Keratinocyte (primary cell): ENCODE measurements around the gene GPR158. TPM values are rescaled to one million over a fixed set of nuclear protein-coding genes. Genes with fewer than 3 reads are reported as not detected.
A peak's percentile ranks its signal among the peaks of the same experiment; 100 is the strongest.

Source experiments
- DNase-seq: peaks from one replicate; pipeline ENCODE4 v3.0.0-alpha.2; 2011; ENCODE audit warnings: low read depth, missing footprints, low spot score
- FAIRE-seq: peaks from 2 replicates; lab custom pipeline; 2011; peaks lifted over from hg19 to GRCh38; lab: Jason Lieb, UNC
- H2AFZ ChIP-seq: 2 replicates; pipeline ENCODE4 v1.6.0; 2012; ENCODE audit warnings: low read length, control low read depth, inconsistent platforms; ENCODE audit not compliant: control insufficient read depth
- H3K27ac ChIP-seq: 2 replicates; pipeline ENCODE4 v1.5.1; 2011; ENCODE audit warnings: low read length; ENCODE audit not compliant: control insufficient read depth, insufficient read depth
- H3K27me3 ChIP-seq: 3 replicates; pipeline ENCODE4 v1.6.0; 2011; ENCODE audit warnings: low read length; ENCODE audit not compliant: control insufficient read depth, insufficient read depth; ENCODE audit errors: extremely low read depth
- H3K36me3 ChIP-seq, 2 experiments: 2 replicates in 1 of 2; 3 replicates in 1 of 2; pipeline ENCODE4 v1.5.1; 2011; ENCODE audit warnings: low read length in 2 of 2, mild to moderate bottlenecking in 1 of 2; ENCODE audit not compliant: control insufficient read depth in 2 of 2, insufficient read depth in 2 of 2; ENCODE audit errors: extremely low read depth in 1 of 2
- H3K4me1 ChIP-seq: 3 replicates; pipeline ENCODE4 v1.5.1; 2011; ENCODE audit warnings: low read length; ENCODE audit not compliant: control insufficient read depth, insufficient read depth; ENCODE audit errors: extremely low read depth
- H3K4me2 ChIP-seq: 3 replicates; pipeline ENCODE4 v1.6.0; 2011; ENCODE audit warnings: low read depth, low read length; ENCODE audit not compliant: control insufficient read depth, insufficient read depth; ENCODE audit errors: extremely low read depth
- H3K4me3 ChIP-seq, 3 experiments: fragments of 200-600 bp in 1 of 3; sonication (generic) in 1 of 3; 2 replicates in 2 of 3; 3 replicates in 1 of 3; pipeline ENCODE4 v1.5.1; 2011 to 2016; ENCODE audit warnings: low read length in 3 of 3, mild to moderate bottlenecking in 3 of 3, control low read depth in 2 of 3, inconsistent platforms in 1 of 3, low read depth in 1 of 3, mixed read lengths in 1 of 3, mixed run types in 1 of 3, moderate library complexity in 1 of 3; ENCODE audit not compliant: control insufficient read depth in 2 of 3, insufficient read depth in 2 of 3; ENCODE audit errors: extremely low read depth in 1 of 3
- H3K79me2 ChIP-seq: 2 replicates; pipeline ENCODE4 v1.6.0; 2012; ENCODE audit warnings: low read length; ENCODE audit not compliant: control insufficient read depth, insufficient read depth
- H3K9ac ChIP-seq: 3 replicates; pipeline ENCODE4 v1.6.0; 2011; ENCODE audit warnings: low read length; ENCODE audit not compliant: control insufficient read depth, insufficient read depth; ENCODE audit errors: extremely low read depth
- H3K9me1 ChIP-seq: 3 replicates; pipeline ENCODE4 v1.6.0; 2011; ENCODE audit warnings: low read length; ENCODE audit not compliant: control insufficient read depth, insufficient read depth; ENCODE audit errors: extremely low read depth
- H3K9me3 ChIP-seq: 2 replicates; pipeline ENCODE4 v1.5.1; 2012; ENCODE audit warnings: low read depth, low read length; ENCODE audit not compliant: control insufficient read depth
- H4K20me1 ChIP-seq: 3 replicates; pipeline ENCODE4 v1.6.0; 2011; ENCODE audit warnings: low read length; ENCODE audit not compliant: control insufficient read depth, insufficient read depth; ENCODE audit errors: extremely low read depth
- CTCF ChIP-seq, 3 experiments: IDR thresholded peaks in 1 of 3; conservative IDR thresholded peaks in 1 of 3; optimal IDR thresholded peaks in 1 of 3; 2 replicates in 2 of 3; 3 replicates in 1 of 3; pipeline versions ENCODE3 to v1.5.1; 2011; ENCODE audit warnings: low read length in 3 of 3, mild to moderate bottlenecking in 3 of 3, moderate library complexity in 2 of 3, control low read depth in 1 of 3, inconsistent platforms in 1 of 3; ENCODE audit not compliant: insufficient read depth in 2 of 3; ENCODE audit errors: extremely low read depth in 1 of 3
- EZH2 ChIP-seq: IDR thresholded peaks from one replicate; pipeline ENCODE4 v1.6.1; 2012; ENCODE audit warnings: inconsistent platforms, mild to moderate bottlenecking, low read length, moderate library complexity
- dilution Hi-C: fragments of 300-500 bp; cut with MboI; formaldehyde crosslinking; loops from one replicate; pipeline ENCODE4 v1.7.0; 2020; ENCODE audit warnings: low sequenced_read_pairs; ENCODE audit not compliant: extremely low pct_ligation_motif_present
- polyA plus RNA-seq, 5 experiments: library from polyadenylated mRNA; depleted of rRNA in 3 of 5; stranded (reverse) in 3 of 5; stranded (forward) in 1 of 5; unstranded in 1 of 5; fragments of >200 nt; gene quantifications; 1 replicate in 1 of 5; 2 replicates in 3 of 5; 3 replicates in 1 of 5; pipeline versions ENCODE4 v1.2.1 to v1.2.3, GENCODE V29; 2011 to 2012; ENCODE audit warnings: missing spikeins in 2 of 5, low read depth in 1 of 5, low replicate concordance in 1 of 5

Gene GPR158
- polyA plus RNA-seq, 1 donor (not counting 4 experiments of a cell fraction or from before 2014, with no cell fraction given): not detected

GRCh38 chr10:25226775-25227682 is 52.2 kb downstream of the GPR158 start:
- Histone ChIP-seq H2AFZ (no peak overlapping the region), H3K9me3 (no peaks in the 10 kb centered on the region), H3K27me3 (no peaks in the 10 kb centered on the region), H3K4me1 (no peaks in the 10 kb centered on the region), H3K4me3 (no peak overlapping the region), H3K36me3 (no peaks in the 10 kb centered on the region), H3K9ac (no peak overlapping the region), H3K9me1 (no peaks in the 10 kb centered on the region), H4K20me1 (no peaks in the 10 kb centered on the region), H3K4me2 (no peak overlapping the region), H3K27ac (no peak overlapping the region), H3K79me2 (no peaks in the 10 kb centered on the region)
- no peak for FAIRE-seq
- peak; percentile 58 to 75 (median 60) for TF ChIP-seq CTCF (optimal IDR thresholded peaks at IDR 0.05 in 1 of 3, IDR thresholded peaks at IDR 0.05 in 1 of 3, conservative IDR thresholded peaks at IDR 0.05 in 1 of 3; ENCODE audit: extremely low read depth in 1 of 3, insufficient read depth in 2 of 3, low read length in 3 of 3)
- no peak for TF ChIP-seq EZH2
- DNase-seq: no peak
- dilution Hi-C loops: no loop called here

GRCh38 chr10:25231751-25232150 is 57.0 kb downstream of the GPR158 start:
- no peaks in the 10 kb centered on the region for H3K9me3 ChIP-seq
- no peaks in the 10 kb centered on the region for H3K27me3 ChIP-seq
- no peaks in the 10 kb centered on the region for H3K36me3 ChIP-seq
- H3K4me3 ChIP-seq: no peak overlapping the region
- H4K20me1 ChIP-seq: no peaks in the 10 kb centered on the region
- FAIRE-seq: no peak
- H3K9me1 ChIP-seq: no peaks in the 10 kb centered on the region
- TF ChIP-seq CTCF (optimal IDR thresholded peaks at IDR 0.05 in 1 of 3, IDR thresholded peaks at IDR 0.05 in 1 of 3, conservative IDR thresholded peaks at IDR 0.05 in 1 of 3; ENCODE audit: extremely low read depth in 1 of 3, insufficient read depth in 2 of 3, low read length in 3 of 3) (no peak), EZH2 (no peak)
- H3K4me1 ChIP-seq: no peaks in the 10 kb centered on the region
- no peak overlapping the region for H3K27ac ChIP-seq
- no peak overlapping the region for H3K4me2 ChIP-seq
- DNase-seq: no peak
- H3K9ac ChIP-seq: no peak overlapping the region
- no peak overlapping the region for H2AFZ ChIP-seq
- dilution Hi-C loops: no loop called here
- no peaks in the 10 kb centered on the region for H3K79me2 ChIP-seq
